GM18858 (cell line): ENCODE measurements around the gene ASTN2.

Source experiments
- ATAC-seq: cut with Tn5 transposase; IDR thresholded peaks from one replicate; pipeline ENCODE4 v1.9.1; 2021; ENCODE audit not compliant: unreplicated experiment

Gene ASTN2

DNA sequence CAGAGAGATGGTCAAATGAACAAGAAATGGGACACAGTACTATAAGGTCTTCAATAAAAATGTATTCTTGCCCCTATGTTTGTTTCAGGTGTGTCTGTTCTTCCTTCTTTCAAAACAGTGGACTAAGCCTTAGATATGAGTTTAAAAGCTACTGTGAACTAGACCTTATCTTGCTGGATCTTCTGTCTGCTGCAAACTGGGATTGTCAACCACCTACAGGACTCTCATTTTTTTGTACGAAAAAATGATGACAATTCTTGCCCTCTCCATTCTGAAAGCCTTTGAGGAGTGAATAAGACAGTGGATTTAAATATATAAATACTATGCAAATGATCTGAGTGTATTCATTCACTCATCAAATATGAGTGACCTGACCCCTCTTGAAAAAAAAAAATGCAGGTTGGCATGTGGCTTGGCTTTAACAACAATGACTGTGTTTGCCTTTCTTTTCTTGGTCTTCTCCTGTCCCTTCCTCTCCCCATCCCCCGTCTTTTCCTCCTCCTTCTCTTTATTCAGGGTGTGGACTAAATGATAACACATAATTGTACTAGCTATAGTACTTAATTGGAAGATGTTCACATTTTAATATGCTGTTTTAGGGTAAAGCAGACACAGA, 963.2 kb downstream of the ASTN2 start:
- no peak for ATAC-seq

DNA sequence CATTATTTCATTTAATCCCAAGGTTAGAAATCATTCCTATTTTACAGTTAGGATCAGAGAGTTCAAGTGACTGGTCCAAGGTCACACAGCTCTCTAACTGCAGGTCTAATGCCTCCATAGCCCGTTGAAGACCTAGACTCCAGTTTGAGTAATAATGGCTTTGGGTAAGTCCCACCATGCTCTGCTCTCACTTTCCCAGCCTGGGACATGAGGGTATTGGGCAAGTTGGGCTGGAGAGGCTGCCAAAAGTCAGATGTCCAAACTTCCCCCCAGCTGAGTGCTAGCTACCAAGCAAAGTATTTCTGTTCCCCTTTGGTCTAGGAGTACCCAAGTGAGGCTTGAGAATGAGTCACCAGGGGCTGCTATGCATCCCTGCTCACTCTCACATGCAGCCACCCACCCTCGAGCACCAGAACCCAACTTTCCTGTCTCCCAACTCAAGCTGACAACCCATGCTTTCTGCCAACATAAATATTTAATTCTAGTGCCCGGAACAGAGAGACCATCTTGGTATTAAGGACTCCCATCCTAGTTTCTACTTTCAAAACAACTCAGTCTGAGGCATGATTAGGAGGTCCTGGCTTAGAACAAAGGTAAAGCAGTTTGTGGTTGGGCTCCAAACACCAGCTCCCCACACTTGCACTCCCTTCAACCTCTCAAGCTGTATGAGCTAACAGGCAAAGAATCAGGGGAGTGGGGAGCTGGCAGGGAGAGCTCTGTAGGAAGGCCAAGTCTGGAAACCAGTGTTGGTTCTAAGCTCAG, 964.3 kb downstream of the ASTN2 start:
- ATAC-seq: peak; percentile 95

DNA sequence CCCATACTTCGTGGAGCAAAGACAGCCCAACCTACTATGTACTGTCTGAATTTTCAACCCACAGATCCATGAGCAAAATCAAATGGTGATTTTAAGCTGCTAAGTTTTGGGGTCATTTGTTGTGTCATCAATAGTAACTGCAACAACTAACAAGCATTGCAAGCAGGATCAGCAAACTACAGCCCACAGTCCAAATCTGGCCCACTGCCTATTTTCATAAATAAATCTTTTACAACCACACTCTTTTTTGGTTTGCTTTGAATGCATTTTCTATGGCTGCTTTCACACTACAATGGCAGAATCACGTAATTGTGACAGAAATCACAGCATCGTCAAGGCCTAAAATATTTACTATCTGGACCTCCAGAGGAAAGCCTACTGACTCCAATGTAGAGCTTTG, 964.9 kb downstream of the ASTN2 start:
- ATAC-seq: no peak

DNA sequence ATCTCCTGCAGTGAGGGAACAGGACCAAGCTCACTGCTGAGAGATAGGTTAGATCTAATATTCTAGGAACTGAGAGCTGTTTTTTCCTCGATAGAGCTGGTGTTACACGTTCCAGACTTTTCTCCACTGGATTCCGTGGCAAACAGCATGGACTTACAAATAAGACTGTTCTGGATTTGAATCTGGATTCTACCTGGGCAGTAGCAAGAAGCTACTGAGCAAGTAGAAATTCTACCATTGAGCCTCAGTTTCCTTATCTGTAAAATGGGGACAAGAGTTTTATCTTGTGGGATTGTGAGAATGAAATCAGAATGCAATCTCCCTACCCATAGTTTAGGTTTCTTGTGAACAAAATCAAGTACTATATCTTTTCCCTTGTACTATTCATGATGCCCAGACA, 966.4 kb downstream of the ASTN2 start:
- no peak for ATAC-seq

DNA sequence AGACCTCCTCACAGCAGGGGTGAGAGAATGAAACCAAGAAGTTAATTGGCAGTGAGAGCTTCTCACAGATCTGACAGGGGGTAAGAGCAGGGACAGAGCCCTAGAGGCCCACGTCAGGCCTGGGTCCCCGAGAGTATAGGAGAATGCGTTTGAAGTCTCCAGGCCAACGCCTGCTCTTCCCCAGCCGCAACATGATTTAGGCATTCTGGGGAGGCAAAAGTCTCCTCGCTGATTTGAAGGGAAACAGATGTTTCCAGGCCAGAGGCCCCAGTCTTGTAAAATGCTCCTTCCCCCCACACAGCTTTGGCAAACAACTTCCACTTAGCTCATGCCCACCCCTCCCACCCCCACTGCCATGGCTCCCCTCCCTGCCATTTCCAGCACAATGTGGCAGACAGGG, 966.9 kb downstream of the ASTN2 start:
- ATAC-seq: no peak

DNA sequence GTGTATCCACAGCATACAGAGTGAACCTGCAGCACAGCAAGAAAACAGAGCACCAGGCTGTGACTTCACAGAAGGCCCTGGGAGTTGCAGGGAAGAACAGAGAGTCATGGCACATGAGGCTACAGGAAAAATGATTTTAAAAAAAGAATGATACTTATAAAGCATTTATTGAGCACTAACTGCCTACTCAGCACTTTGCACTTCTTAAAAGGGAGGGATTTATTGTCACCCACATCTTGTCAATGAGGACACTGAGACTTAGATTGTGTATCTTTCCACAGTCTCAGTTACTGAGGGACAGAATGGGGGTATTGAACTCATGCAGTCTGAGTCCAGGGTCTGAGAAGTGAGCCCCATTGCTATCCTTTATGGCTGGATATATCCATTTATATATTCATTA, 972.3 kb downstream of the ASTN2 start:
- ATAC-seq: no peak

DNA sequence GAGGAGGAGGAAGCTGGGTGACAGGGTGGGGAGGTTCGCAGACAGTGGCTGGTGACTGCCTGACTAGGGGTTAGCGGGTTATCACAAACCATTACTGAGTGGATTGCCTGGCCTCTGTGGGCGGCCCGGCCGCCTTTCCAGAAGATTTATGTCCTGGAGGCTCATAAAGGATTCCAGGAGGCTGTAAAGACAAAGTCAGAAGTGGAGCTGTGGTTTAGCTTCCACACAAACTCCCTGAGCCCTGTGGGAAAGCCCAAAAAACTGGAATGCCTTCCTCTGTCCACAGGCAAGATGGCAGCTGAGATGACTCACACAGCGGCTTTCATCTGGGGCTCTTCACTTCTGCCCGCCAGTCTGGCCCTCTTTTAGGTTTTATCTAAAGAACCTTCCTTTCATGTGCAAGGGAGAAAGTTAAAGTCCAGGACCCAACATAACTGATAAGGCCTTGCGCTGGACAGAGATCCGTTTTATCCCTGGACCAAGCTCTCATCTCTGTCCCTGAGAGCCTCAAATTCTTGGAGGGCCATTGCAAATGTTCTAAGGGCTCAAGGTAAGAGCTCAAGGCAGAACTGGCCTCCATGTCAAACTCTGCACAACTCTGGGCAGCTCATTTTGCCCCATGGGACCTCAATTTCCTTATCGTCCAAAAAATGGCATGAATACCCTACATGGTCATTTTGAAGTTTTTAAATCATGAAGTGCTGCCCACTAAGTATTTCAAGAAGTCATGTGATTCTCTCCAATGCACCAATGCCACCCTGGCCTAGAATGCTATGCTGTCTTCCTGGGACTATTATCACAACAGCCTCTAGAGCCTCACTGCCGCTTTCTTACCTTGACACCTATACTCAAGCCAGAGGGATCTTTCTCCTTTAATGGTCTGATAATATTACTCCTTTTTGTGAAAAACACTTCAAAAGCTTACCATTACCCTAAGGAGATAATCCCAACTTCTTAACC, 977.2 kb downstream of the ASTN2 start:
- no peak for ATAC-seq

DNA sequence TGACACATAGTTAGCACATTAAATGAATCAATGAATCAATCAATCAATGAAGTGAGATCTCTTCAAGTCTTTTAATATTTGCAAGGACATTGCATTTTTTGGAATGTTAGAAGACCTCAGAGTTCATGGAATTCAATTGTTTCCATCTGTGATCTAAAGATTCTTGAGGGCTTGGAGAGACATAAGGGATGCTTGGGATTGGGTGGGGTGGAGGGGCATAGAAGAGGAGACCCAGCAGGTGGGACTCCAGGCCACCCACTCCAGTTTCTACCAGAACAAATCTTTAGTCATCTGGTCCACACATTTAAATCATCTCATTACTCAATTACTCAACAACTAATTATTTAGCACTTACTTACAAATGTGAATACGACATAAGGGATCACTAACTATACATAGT, 978.7 kb downstream of the ASTN2 start:
- ATAC-seq: no peak

DNA sequence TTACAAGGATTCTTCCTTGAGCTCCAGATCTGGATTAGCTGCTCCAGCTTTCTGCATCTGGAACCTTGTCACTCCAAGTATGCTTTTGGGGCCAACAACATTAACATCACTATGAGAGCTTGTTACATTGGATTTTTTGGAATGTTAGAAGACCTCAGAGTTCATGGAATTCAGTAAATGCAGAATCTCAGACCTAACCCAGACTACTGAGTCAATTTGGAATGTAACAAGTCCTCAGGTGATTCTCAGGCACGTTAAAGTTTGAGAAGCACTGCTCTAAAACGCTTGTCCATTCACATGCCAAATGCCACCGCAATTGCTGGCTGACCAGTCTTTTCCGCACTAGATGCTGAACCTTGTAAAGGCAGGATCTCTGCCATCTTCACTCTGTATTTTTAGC, 979.2 kb downstream of the ASTN2 start:
- ATAC-seq: no peak

DNA sequence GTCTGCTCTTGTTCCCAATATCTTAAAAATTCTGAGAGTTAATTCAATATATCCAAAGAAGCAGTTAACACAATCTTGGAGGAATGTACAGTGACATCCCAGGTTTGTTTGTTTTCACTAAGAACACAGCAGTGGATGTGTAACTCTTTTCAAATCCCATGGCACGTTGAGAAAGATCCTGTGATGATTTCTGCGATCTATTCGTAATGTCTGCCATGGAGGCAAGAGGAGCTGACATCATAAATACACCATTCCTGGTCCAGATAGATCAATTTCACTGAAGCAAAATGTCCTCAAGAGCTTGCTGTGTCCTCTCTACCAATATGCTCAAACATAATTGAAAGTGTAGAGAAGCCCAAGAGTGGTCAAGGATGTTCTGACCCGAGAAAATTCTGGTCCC, 980.5 kb downstream of the ASTN2 start:
- ATAC-seq: no peak

DNA sequence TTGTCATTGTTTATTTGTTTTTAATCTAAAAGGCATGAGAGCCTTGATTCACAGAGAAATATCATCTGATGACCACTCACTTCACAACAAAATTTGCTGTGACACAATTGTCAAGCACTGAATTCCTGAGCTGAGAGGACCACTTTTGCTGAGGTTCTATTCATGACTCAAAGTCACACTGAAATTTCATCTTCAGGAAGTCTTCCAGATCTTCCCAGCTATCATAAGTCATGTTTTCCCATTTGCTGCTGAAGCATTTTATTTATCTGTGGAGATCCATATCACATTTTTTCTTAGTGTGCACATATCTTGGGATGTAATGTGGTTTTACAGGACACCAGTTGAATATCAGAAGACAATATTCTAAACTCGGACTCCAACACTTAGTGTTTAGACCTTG, 982.8 kb downstream of the ASTN2 start:
- no peak for ATAC-seq

DNA sequence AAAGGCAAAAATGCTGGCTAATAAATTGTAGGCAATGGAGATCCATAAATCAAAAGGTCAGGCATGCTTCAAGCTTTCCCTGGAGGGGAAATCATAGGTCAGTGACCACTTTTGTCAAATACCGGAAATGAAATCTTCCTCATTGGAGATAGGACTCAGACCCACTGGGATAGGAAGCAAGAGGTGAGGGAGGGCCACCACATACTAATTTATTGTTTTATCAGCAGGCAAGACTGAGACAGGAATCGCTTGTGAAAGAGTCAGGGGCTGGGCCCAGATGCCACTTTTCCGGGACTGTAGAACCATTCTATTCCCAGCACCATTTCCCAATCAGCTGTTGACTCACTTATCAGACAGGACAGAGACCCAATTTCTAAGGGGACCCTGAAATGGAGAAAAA, 984.0 kb downstream of the ASTN2 start:
- ATAC-seq: no peak

DNA sequence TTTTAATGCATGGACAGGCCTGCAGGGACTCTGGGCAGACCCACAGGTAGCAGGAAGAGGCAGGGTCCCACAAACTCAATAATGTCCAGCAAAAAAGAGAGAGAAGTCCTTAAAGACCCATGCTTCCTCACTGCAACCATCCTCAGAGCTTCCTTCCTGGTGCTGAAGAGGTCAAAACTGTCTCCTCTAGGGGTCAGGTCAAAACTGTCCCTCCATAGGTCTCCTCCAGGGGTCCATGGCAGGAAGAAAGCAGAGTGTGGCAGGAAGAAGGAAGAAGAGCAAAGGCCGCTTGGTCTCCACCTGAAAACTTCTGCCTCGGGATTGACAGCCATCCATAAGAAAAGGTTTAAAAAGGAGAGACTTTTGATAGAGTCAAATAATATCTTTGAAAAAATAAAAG, 989.6 kb downstream of the ASTN2 start:
- no peak for ATAC-seq

DNA sequence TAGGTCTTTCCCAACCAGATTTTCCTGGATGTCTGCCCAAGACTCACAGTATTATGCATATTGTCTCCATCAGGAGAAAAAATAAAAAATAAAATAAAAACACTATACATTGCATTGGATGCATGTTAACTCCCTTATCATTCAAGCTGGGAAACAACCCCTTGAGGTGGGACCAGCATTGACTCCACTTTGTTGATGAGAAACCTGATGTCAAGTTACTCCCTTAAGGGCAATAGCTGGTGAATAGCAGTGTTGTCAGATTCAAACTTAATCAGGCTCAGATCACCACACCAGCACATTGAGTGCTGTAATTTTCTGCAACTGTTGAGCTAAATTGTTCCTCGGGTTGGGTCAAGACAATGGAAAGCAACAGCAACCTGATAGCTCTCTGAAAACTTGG, 991.7 kb downstream of the ASTN2 start:
- ATAC-seq: no peak

DNA sequence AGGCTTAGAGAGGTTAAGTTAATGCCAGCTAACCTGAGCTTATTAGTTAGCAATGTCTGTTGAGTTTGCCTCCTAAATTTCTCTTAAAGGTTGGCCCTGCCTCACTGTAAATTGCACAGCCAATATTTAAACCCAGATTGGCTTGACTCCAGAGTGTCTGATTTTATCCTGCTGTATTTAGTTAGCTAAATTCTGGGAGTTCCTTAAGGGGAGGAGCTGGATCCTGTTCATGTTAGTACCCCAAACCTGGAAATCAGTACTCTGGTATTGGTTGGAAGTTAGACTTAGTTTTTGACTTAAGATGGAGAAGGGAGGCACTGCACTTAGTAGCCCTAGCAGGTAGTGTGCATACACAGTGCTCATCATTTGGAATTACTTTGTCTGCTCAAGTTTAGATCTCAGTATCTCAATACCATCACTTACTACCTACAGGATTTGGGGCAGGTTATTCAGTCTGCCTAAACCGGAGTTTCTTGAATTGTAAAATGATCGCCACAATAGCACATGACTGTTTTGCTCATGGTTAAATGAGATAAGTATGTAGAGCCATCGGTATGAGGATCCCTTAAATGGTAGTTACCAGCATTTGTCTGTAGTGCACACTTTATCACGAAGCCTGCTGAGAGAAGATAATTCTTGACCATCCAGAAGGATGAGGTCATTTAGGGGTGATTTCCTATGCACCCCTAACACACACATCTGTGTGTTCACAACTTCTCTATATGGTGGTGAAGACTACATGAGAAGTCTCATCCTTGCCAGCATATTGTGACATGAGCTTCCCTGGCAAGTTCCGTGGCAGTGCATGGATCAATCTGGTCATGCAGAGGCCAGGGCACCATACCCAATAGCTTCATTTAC, 992.5 kb downstream of the ASTN2 start:
- ATAC-seq: no peak

DNA sequence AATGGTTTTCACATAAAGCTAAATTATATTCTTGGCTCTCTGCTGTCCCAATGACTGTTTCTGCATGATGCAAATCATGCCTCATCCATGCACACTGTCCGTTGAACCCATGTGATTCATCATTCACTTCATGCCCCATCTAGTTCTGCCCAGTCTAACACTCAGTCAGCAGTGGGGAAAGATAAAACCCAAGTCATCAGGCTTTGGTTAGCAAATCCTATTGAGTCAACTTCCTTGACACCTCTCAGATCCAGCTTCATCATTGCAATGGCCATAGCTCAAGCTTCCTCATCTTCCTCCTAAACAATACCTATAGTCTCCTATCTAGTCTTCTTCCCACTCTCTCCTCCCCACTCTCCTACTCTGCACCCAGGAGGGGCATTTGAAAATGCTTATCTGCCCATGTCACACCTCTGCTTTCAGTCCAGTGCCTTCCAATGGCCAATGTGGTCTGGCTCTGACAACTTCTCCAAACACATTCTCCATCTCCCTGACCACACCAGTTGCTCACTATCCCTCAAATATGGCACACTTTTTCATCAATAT, 993.8 kb downstream of the ASTN2 start:
- no peak for ATAC-seq

DNA sequence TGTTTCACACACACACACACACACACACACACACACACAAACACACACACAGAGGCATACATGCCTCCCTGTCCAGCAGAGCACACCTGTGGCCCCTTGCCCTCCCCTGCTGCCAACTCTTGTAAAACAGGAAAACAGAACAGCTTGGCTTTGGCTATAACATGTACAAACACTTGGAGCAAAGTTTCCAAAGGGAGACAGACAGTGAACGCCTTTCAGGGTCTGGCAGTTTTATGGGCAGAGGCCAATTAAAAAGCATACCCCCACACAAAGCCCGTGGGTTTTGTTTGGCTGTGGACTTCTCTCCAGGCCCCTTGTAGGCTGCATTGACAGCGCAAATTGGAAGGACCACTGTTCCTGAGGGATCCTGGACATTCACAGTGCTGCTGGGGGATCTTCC, 995.7 kb downstream of the ASTN2 start:
- no peak for ATAC-seq

DNA sequence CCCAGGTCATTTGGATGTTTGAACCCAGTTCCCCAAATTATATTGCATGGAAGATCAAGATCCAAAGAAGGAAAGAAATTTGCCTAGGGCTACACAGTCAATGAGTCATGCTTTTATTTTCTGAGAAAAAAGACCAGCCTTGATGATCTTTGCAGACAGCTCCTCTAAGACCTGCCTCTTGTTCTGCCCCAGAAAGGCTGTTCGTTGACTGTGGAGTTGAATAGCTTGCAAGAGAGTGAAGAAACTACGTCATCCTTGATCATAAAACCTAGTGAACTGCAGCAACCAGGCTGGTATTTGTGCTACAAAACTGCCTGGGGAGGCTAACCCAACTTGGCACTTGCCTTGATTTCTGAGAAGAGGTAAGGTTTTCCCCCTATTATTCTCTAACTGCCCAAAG, 997.4 kb downstream of the ASTN2 start:
- ATAC-seq: no peak

DNA sequence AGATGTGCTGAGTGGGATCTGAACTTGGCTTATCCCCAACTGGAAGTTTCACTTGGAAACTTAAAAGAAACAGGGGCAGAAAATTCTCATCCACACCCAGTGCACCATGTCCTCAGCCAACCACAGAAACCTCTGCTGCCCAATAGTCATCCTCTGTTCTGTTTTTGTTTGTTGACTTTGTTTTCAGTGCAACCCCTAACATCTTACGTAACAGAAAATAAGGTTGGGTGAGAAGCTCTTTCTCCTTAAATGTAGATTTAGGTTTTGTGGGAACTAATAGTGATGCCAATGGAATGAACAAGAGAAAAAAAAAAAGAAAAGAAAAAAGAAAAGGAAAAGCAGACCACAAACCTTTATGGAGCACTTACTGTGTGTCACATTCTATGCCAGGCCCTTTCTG, 998.4 kb downstream of the ASTN2 start:
- no peak for ATAC-seq

DNA sequence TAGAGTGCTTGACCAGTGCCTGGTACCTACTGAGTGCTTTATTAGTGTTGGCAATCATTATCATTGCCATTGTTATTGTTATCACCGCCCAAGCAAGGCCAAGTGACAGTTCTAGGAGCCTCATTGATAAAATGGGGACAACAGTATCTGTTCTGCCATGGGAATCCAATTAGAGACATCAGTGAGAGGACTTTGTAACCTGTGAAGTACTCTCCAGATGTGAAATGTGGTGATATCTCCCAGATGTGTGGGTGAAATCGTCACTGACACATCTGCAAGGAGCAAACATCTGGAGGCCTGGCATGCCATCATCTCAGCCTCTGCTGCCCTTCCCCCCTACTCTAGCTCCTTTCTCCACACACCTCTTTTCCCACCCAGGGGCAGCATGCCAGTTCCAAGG, 1000.5 kb downstream of the ASTN2 start:
- ATAC-seq: no peak

DNA sequence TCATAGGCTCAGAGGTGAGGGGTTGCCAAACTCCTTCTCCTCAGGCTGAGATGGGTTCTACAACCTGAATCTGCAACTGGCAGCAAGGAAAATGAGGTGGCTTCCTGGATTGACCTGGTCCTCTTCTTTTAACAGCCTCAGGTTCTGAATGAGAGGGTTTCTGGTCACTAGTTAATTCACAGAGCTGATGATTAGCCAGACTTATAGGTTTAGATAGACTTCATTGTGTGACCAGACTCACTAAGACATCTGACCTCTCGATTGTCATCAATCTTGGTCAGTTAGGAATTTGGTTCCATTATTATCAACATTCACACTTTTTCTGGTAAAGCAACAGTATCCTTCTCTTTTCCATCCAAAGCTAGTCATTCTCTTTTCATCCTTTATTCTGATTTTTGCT, 1003.4 kb downstream of the ASTN2 start:
- no peak for ATAC-seq
